NCI-H1417 (cell line): ENCODE results near the gene TFB2M.
"Not testable (repeated sequence)": the region's sequence is repeated elsewhere in the genome, so short reads cannot be mapped to it uniquely, and the experiment has no call there.

ENCODE experiments used
- DNase-seq, 3 experiments: peaks; one replicate each; lab custom pipeline; 2025; lab: John Stamatoyannopoulos, UW

TFB2M gene, protein sequence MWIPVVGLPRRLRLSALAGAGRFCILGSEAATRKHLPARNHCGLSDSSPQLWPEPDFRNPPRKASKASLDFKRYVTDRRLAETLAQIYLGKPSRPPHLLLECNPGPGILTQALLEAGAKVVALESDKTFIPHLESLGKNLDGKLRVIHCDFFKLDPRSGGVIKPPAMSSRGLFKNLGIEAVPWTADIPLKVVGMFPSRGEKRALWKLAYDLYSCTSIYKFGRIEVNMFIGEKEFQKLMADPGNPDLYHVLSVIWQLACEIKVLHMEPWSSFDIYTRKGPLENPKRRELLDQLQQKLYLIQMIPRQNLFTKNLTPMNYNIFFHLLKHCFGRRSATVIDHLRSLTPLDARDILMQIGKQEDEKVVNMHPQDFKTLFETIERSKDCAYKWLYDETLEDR

DNA sequence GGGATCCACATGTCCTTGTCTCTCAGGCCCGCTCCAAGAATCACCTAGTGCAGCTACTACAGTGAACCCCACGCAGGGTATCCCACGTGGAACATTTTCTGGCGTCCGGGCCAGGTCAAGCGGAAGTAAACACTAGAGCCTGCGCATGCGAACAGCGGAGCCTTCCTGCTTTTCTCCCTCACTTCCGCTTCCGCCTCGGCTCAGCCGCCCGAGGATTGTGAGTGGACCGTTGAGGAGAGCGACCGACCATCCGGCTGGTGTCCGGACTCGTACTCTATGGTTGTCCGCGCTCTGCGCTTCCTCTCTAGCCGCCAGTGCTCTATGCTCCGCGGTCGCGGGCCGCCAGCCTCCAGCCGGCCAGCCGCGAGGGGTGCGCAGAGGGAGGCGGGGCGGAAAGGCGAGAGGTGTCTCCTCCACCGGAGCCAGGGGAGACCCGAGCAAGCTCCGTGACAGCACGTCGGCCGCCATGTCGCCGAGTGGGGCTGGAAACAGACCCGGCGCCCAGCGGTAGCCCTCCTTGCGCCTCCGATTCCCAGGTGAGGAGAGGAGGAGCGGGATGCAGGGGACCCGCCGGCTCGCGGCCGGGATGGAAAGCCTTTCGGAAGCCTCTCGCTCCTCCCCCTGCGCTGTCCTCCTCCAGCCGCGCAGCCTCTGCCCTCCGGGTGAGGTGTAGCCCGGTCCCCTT is at the start of gene TFB2M, which contains the start of gene CNST:
TSS of gene TFB2M (minus strand) at position 134 of the 685 bp plus-strand sequence. CDS start at position 11, 123 bp downstream.
TSS of gene CNST (plus strand) at position 329 of the 685 bp plus-strand sequence. CDS start 25,107 bp downstream, outside the sequence.
- peak; percentile 92 to 99 (median 98) for DNase-seq

DNA sequence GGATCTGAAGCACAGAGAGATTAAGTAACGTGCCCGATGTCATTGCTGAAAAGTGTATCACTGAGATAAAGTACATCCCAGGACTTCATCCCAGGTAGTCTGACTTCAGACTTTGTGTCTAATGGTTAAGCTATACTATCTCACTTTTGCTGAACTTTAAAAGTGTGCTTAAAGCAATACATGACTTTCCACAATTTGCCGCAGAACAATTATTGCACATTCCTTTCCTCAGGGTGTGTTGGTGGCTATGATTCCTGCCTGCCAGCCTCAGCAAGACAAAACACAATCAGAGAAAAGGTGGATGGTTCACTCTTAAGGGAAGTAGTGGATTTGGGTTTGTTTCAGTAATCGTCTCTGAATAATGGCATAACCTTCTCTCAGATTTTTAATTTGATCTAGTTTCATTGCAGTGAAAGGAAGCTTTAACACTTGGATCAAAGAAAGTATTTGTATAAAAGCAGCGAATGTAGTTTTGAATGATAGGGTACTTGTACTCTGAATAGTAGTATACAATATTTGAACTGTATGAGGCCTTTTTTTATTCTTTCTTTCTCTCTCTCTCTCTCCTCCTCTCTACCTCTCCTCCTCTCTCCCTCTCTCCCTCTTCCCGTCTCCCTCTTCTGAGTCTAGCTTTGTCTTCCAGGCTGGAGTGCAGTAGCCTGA is 47.2 kb upstream of the TFB2M start:
- DNase-seq: no peak

DNA sequence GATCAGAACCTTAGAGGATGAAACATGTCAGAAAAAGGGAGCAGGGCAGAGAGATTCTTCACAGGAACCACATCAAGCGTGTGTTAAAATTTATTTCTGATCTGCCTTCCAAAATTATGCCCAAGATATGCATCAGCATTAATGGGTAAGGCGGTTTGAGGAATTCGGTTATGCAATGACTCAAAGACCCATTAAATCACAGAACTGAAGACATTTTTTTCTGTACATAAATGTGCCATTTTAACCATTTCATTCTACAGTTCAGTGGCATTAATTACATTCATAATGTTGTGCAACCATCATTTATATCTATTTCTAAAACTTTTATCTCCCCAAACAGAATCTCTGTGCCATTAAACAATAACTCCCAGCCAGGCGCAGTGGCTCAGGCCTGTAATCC is 43.6 kb upstream of the TFB2M start:
- DNase-seq: no peak

DNA sequence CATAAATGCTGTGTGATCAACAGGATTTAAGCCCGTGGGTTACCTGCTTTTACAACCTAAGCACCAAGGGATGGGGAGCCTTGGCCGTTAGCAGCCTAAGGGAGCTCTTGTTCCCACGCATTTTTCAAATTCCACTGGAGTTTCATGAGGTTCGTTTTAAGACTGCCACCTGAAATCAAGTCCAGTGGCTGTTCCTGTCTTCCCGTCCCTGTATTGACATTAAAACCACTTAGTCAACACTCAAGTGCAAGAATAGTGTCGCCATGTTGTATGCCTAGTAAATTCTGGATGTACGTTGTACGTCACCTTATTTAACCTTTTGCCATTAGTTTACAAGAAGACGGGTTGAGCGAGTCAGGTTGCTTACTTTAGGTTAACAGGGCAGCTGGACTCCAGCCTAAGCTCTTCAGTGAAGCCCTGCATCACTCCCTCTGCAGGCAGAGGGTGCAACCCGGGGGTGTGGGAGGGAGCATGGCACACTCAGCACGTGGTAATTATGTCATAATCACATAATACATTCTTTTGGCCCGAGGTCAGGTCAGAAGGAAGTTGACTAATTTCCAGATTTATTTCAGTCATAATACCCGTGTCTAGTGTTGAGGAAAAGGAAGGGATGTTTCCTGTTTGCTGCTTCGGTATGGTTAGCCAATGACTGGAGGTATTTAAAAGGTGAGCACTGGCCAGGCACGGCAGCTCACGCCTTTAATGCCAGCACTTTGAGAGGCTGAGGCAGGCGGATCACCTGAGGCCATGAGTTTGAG is 42.7 kb upstream of the TFB2M start:
- peak in 2 of 3 experiments; percentile 28 to 66 for DNase-seq

DNA sequence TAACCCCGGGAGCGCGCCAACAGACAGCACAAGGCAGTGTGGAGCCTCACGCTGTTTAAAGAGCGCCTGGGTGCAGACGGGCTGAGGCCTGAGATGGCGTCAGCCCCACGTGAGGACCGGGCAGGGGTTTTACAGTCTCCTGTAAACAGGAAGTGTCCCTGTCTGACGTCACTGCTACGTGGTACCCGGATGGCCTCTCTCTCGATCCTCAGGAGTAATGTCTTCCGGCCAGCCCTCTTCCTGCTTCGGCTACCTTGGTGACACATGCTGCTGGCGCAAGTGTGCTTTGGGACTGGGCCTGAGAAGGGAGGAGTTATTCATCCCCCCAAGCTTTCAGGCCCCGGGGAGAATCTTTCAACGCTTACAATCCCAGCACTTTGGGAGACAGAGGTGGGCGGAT is 41.4 kb upstream of the TFB2M start:
- DNase-seq: no peak

DNA sequence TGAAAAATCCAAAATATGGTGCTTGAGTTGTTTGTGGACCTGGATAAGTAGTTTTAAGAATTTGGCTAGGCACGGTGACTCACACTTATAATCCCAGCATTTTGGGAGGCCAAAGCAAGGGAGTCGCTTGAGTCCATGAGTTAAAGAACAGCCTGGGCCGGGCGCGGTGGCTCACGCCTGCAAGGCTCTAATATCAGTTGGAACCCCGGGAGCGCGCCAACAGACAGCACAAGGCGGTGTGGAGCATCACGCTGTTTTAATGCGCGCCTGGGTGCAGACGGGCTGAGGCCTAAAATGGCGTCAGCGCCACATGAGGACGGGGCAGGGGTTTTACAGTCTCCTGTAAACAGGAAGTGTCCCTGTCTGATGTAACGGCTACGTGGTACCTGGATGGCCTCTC is 39.2 kb upstream of the TFB2M start:
- not testable (repeated sequence) for DNase-seq

DNA sequence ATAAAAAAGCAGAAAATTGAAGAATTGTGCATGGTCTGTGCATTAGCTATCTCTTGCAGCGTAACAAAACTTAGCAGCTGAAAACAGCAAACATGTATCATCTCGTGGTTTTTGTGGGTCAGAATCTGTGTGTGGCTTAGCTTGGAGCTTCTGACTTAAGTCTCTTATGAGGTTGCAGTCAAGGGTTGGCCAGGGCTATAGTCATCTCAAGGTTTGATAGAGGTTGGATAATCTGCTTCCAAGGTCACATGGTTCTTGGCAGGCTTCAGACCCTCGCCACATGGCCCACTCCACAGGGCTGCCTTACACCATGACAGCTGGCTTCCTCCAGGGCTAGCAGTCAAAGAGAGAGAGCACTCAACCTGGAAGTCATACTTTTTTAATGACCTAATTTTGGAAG is 36.1 kb upstream of the TFB2M start:
- DNase-seq: no peak

DNA sequence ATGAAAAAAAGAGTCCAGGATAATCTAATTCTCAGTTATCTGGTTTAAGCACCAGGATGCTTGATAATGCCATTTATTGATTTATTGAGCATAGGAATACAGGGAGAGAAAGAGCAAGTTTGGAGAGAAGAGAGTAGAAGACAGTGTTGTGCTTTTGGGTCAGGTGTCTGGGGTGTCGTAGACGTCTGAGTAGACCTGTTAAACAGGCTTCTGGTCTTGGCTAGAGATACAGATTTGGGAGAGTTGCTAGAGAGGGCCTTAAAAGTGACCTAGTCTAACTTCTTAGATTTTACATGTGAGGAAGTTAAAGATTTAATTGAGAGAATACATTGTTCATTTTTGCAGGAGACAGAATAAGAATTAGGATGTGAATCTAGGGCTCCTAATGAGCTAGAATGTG is 34.5 kb upstream of the TFB2M start:
- no peak for DNase-seq

DNA sequence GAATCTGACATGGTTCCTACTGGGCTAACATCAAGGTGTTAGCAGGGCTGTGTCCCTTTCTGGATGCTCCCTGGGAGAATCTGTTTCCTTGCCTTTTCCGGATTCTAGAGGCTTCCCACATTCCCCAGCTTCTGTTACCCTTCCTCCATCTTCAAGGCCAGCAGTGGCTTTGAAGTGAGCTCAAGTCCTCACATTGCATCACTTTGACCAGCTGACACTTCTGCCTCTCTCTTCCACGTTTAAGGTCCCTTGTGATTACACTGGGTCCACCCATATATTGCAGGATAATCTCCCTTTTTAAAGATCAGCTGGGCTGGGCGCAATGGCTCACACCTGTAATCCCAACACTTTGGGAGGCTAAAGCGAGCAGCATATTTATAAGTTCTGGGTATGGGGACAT is 33.3 kb upstream of the TFB2M start:
- no peak for DNase-seq

DNA sequence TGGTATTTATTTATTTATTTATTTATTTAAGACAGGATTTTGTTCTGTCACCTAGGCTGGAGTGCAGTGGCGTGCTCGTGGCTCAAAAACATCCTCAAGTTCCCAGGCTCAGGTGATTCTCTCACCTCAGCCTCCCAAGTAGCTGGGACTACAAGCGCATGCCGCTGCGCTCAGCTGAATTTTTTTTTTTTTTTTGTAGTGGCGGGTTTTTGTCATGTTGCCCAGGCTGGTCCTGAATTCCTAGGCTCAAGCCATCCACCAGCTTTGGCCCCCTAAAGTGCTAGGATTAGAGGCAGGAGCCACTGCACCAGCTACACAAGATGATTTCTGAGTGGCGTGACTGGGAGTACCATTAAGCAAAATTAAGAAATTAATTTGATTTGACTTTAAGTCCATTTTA is 31.9 kb upstream of the TFB2M start:
- no peak for DNase-seq

DNA sequence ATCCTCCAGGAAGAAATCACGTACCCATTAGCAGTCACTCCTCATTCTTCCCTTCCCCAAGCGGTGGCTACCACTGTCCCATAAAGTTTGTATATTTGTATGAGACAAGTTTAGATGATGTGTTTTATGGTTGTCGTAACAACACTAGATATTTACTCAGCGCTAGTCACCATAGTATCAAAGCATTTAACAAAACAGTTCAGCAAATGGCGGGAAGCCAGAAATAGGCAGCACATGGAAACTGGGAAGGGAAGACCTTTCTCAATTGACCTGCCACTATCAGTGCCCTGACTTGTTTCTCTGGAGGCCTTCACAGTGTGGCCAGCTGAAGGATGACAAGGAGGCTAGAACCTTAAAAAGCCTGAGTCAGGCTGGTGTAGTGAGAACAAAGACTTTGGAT is 31.3 kb upstream of the TFB2M start:
- peak in 1 of 3 experiments; percentile 14 for DNase-seq

DNA sequence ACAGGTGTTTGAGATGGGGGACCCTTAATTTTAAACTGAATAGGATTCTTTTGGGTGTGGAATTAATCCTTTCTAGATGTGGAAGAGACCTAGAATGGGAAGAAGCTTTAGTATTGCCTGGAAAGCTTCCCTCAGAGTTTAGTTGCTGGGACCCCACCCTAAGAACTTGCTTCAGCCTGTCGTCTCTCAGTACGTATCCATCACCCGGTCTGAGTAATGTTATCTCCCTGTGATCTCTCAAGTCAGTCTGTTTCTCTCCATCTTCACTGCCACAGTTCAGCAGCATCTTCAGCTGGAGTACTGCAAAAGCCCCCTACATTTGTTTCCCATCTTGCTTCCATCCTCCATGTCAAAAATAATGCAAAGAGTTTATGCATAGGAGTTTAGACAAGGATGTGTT is 29.1 kb upstream of the TFB2M start:
- DNase-seq: no peak

DNA sequence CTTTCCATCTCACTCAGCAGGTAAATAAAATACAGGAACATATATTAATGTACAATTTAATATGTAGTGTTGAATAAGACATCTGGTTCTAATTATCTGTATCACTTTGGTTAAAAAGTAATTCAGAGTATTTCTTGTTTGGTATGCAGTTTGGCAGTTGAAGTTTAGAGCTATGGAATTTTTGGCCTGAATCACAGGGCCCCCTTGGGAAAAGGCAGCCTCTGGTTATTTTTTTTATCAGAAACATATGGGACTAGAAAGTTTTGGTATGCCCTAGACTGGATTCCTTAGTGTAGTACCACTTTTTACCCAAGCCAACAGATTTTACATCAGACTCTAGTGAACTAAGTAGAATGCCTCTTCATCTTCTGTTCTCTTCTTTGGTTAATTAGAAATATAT is 26.6 kb upstream of the TFB2M start:
- DNase-seq: no peak

DNA sequence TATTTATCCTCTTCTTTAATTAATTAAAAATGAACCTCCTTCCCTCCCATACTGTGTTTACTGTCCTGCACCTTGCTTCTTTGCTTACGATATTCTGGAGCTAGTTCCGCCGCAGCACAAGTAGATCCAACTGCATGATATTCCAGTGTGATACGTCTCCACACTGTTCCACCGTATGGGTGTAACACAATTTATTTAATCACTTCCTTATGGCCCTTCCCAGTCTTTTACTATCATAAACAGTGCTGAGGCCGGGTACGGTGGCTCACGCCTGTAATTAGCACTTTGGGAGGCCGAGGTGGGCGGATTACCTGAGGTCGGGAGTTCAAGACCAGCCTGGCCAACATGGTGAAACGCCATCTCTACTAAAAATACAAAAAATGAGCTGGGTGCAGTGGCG is 25.9 kb upstream of the TFB2M start:
- DNase-seq: no peak

DNA sequence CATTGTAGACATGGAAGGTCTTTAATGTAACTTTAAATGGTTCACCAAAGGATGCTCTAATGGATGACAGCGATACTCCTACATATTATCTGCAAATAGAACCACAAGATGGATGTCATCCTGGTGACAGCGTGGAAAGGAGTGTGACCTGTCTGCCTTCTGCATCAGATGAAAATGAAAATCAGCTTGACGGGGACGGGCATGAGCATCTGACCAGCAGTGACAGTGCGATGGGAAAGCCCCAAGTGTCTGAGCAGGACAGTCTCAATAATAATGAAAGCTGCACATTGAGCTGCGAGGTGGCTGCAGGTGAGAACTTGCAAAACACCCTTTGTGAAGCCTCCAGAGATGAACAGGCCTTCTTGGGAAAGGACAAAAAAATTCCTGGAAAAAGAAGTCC is 25.4 kb upstream of the TFB2M start:
- no peak for DNase-seq

DNA sequence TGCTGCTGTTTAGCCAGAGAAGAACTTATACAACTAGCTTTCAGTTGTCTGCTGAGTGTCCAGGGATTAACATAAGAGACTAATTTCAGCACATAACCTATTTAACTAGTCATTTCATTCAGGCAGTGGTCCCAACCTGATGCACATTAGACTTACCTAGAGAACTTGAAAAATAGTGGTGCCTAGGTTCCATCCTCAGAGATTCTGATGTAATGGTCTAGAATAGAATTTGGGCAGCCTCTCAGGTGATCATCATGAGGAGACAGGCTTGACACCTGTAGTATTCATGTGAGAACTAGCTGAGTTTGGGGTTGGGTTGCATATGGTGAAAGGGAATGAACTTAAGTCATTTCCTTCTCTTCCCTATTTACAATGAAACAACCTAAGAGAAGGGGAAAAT is 25.0 kb upstream of the TFB2M start:
- DNase-seq: no peak

DNA sequence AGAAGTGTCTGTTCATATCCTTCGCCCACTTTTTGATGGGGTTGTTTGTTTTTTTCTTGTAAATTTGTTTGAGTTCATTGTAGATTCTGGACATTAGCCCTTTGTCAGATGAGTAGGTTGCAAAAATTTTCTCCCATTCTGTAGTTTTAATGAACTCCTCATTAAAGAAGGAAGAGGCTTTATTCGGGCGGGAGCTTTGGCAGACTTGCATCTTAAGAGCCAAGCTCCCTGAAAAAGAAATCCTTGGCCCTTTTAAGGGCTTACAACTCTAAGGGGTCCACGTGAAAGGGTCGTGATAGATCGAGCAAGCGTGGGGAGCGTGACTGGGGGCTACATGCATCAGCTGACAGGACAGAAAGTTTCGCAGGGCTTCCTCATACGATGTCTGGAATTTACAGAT is 23.9 kb upstream of the TFB2M start:
- not testable (repeated sequence) for DNase-seq

DNA sequence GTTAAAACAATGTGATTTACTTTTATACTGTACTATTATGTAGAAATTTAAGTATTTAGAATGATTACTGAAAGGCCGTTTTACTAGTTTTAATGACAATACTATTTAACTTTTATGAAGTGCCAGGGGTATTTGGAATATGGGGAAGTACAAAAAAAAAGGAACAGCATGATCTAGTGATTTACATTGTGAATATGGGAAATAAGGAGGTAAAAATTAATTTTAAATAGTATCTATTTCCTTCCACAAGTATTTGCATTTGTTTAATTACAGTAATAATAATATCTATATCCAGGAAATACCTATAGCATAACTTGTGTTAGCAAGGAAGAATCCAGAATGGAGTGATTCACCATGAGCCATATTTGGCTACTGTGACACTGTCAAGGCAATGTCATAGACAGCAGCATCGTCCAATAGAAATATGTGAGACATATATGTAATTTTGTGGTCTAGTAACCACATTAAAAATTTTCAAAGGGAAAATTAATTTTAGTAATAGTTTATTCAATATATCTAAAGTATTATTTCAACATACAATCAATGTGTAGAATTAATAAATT is 22.2 kb upstream of the TFB2M start:
- DNase-seq: no peak

DNA sequence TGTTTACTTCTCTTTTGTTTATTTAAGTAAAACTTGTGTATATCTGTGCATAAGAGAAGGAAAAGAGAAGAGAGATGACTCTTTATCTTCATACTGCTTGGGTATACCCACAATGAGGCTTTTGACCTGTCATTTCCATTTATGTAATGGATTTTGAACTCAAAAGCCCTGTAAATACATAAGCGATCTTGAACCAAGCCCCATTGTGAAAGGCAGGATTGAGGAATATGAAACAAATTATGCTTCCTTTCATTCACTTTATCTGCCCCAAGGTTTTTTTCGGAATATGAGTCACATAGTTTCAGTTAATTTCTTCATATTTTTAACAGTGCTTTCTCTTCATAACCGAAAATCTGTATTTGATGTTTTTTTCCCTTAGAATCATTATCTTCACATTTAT is 21.5 kb upstream of the TFB2M start:
- no peak for DNase-seq

DNA sequence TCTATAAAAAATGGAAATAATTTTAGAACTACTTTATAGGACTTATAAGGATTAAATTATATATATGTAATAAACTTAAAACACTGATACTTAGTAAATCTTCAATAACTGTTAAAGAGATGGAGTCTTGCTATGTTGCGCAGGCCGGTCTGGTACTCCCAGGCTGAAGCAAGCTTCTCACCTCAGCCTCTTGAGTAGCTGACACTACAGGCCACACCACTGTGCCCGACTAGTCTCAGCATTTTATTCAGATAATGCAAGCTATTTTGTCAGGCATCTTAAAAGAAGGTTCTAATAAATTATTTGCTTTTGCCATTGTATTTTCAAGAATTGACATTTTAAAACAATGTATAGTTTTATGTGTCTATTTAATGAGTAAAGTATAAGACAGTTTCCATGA is 21.0 kb upstream of the TFB2M start:
- DNase-seq: no peak

DNA sequence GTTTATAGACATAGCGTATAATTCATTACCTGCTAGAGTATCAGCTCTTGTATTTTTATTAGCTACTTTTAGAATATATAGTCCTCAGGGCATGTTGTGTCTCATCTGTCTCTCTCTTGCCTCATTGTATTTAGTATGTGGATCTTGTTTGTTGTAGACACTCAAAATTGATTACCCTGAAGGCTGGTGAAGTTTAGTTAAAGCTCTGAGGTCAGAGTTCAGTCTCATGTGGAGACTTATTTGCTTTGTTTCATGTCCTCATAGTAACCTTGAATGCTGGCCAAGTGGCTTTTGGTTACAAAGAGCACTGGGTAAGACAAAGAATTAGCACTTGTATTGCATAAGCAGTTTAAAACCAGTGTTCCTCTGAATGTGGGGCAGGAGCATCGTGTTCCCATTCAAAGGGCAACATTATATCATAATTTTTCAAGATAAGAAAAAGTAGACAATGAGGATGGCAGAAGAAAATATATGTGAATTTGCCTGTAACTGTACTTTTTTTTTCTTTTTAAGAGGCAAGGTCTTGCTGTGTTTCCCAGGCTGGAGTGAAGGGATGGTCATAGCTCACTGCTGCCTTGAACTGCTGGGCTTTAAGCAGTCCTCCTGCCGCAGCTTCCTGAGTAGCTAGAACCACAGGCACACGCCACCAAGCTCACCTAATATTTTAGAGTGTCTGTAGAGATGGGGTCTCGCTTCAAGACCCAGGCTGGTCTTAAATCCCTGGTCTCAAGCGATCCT is 17.6 kb upstream of the TFB2M start:
- peak in 2 of 3 experiments; percentile 48 to 91 for DNase-seq
